OCI-LY7 (cell line): Measurements from ENCODE around the gene CACNA2D1. TPM values are rescaled to one million over a fixed set of nuclear protein-coding genes. Genes with fewer than 3 reads are reported as not detected.

Source experiments
- BruUV-seq: library from RNA; stranded (reverse); fragments of 400-500 nt; replicated peaks from 2 replicates; lab custom pipeline; 2021; lab: Mats Ljungman, UMichigan
- CTCF ChIA-PET: fragments of 300-600 bp; sonication (Branson Sonifier 250); formaldehyde crosslinking; loops from one replicate; lab custom pipeline; 2022; ENCODE audit warnings: antibody characterized with exemption; ENCODE audit not compliant: unreplicated experiment; lab: Charles Lee
- POLR2A ChIA-PET: fragments of 300-600 bp; sonication (Branson Sonifier 250); formaldehyde crosslinking; loops from one replicate; lab custom pipeline; 2022; ENCODE audit warnings: antibody characterized with exemption; lab: Charles Lee
- DNase-seq: peaks from one replicate; pipeline ENCODE4 v3.0.0-alpha.2; 2015; ENCODE audit warnings: low spot score
- H2AFZ ChIP-seq: fragments of 200-600 bp; sonication (generic), shearing (Covaris generic); 2 replicates; pipeline ENCODE4 v1.6.1; 2014; ENCODE audit warnings: mild to moderate bottlenecking, antibody characterized with exemption, low read length, moderate library complexity
- H3K27ac ChIP-seq: fragments of 200-600 bp; sonication (generic); 2 replicates; pipeline ENCODE4 v1.5.1; 2014; ENCODE audit warnings: mixed run types, low read depth, mild to moderate bottlenecking, moderate library complexity, low read length, inconsistent platforms; ENCODE audit not compliant: poor library complexity, severe bottlenecking
- H3K36me3 ChIP-seq: fragments of 200-600 bp; sonication (generic); 2 replicates; pipeline ENCODE4 v1.6.1; 2014; ENCODE audit warnings: mild to moderate bottlenecking, antibody characterized with exemption, low read length, moderate library complexity, mixed read lengths; ENCODE audit not compliant: insufficient read depth
- H3K4me1 ChIP-seq: fragments of 200-600 bp; sonication (generic); 2 replicates; pipeline ENCODE4 v1.5.1; 2014; ENCODE audit warnings: mild to moderate bottlenecking, low read length; ENCODE audit not compliant: insufficient read depth, poor library complexity, severe bottlenecking
- H3K4me2 ChIP-seq: fragments of 200-600 bp; sonication (generic); 2 replicates; pipeline ENCODE4 v1.6.1; 2014; ENCODE audit warnings: mild to moderate bottlenecking, low read length
- H3K4me3 ChIP-seq: fragments of 200-600 bp; sonication (generic); 2 replicates; pipeline ENCODE4 v1.5.1; 2014; ENCODE audit warnings: mild to moderate bottlenecking, low read depth, low read length; ENCODE audit not compliant: poor library complexity, severe bottlenecking
- H3K79me2 ChIP-seq: fragments of 200-600 bp; sonication (generic); 2 replicates; pipeline ENCODE4 v1.6.1; 2016; ENCODE audit warnings: low read depth, mild to moderate bottlenecking, low read length, moderate library complexity, mixed read lengths; ENCODE audit not compliant: insufficient read depth
- H3K9me2 ChIP-seq: fragments of 200-600 bp; sonication (generic); 2 replicates; pipeline ENCODE4 v1.6.1; 2016; ENCODE audit warnings: mild to moderate bottlenecking, low read length, mixed read lengths; ENCODE audit not compliant: insufficient read depth
- H3K9me3 ChIP-seq: fragments of 200-600 bp; sonication (generic); 2 replicates; pipeline ENCODE4 v1.6.1; 2014; ENCODE audit warnings: mild to moderate bottlenecking, mixed run types, low read length, mixed read lengths
- H4K20me1 ChIP-seq: fragments of 200-600 bp; sonication (generic); 2 replicates; pipeline ENCODE4 v1.6.1; 2014; ENCODE audit warnings: mild to moderate bottlenecking, antibody characterized with exemption, low read length, moderate library complexity, mixed read lengths; ENCODE audit not compliant: insufficient read depth
- CTCF ChIP-seq: fragments of 200-600 bp; sonication (generic); conservative IDR thresholded peaks from 2 replicates; pipeline ENCODE4 v1.5.1; 2014; ENCODE audit warnings: mild to moderate bottlenecking, antibody characterized with exemption, low read length, moderate library complexity, mixed read lengths
- EZH2phosphoT487 ChIP-seq: fragments of 200-600 bp; sonication (generic); IDR thresholded peaks from 2 replicates; pipeline ENCODE4 v1.6.1; 2018; ENCODE audit warnings: low read depth, borderline replicate concordance, mild to moderate bottlenecking, mixed run types, antibody characterized with exemption, low read length, moderate library complexity, mixed read lengths
- intact Hi-C: fragments of 100-400 bp; cut with micrococcal nuclease; formaldehyde crosslinking; loops from one replicate; pipeline ENCODE4 v1.10.0; 2022; ENCODE audit not compliant: unreplicated experiment
- total RNA-seq, 2 experiments: library from RNA; depleted of rRNA in 1 of 2; stranded (reverse); fragments of >200 nt in 1 of 2; shearing (Covaris generic) in 1 of 2; gene quantifications; 2 replicates each; pipeline ENCODE4 v1.2.3, GENCODE V29; 2014 to 2022

CACNA2D1 gene
- total RNA-seq, 2 experiments from 2014 or later, result not detected

- Histone ChIP-seq H3K27ac (no peak overlapping the region), H3K4me2 (no peak overlapping the region), H3K9me2 (no peaks in the 10 kb centered on the region), H3K4me3 (no peak overlapping the region), H3K4me1 (no peaks in the 10 kb centered on the region), H2AFZ (no peak overlapping the region), H3K36me3 (no peaks in the 10 kb centered on the region), H3K79me2 (no peaks in the 10 kb centered on the region), H3K9me3 (no peaks in the 10 kb centered on the region), H4K20me1 (no peaks in the 10 kb centered on the region)
- intact Hi-C loops, result no loop called here
- ChIA-PET CTCF (interaction anchor here (0.6 kb wide), 1 partner anchor 38 kb away, joined by 3 read pairs; no protein-coding TSS in a partner anchor), POLR2A (interaction anchor here (1.5 kb wide), 1 partner anchor 16 kb away, joined by 3 read pairs; no protein-coding TSS in a partner anchor)
- TF ChIP-seq EZH2phosphoT487 (no peak), CTCF (no peak)
- no peak for DNase-seq
- no TSS peak for BruUV-seq
These were observed 118.2 kb downstream of the CACNA2D1 start for GRCh38 chr7:82325416-82325815.

GRCh38 chr7:82323806-82324205 lies 119.8 kb downstream of the CACNA2D1 start:
- no peaks in the 10 kb centered on the region for H3K4me1 ChIP-seq
- POLR2A ChIA-PET, result no interaction called here

More at GRCh38 chr7:82323806-82324205, 119.8 kb downstream of the CACNA2D1 start:
- no peaks in the 10 kb centered on the region for H3K79me2 ChIP-seq
- no peak for DNase-seq
- H3K4me3 ChIP-seq, result no peak overlapping the region
- no peak overlapping the region for H3K4me2 ChIP-seq
- H2AFZ ChIP-seq, result no peak overlapping the region
- no peaks in the 10 kb centered on the region for H3K9me2 ChIP-seq
- no TSS peak for BruUV-seq
- TF ChIP-seq EZH2phosphoT487 (no peak), CTCF (no peak)
- no peaks in the 10 kb centered on the region for H4K20me1 ChIP-seq
- no peaks in the 10 kb centered on the region for H3K36me3 ChIP-seq
- CTCF ChIA-PET, result no interaction called here
- H3K27ac ChIP-seq, result no peak overlapping the region
- intact Hi-C loops, result no loop called here
- H3K9me3 ChIP-seq, result no peaks in the 10 kb centered on the region
